Activated naive CD4-positive, alpha-beta T cell treated with anti-CD3 and anti-CD28 coated beads, Interleukin-2, amount 50 U/mL, for 24 hours (primary cell): Measurements from ENCODE around the gene PLSCR1.
"Not testable (repeated sequence)": the region's sequence is repeated elsewhere in the genome, so short reads cannot be mapped to it uniquely, and the experiment has no call there.

Source experiments
- H3K27ac Mint-ChIP-seq: one replicate; pipeline ENCODE4 v1.8.0; 2021; ENCODE audit warnings: mild to moderate bottlenecking, mixed read lengths
- H3K27me3 Mint-ChIP-seq: one replicate; pipeline ENCODE4 v1.8.0; 2021; ENCODE audit warnings: mixed read lengths
- H3K36me3 Mint-ChIP-seq: one replicate; pipeline ENCODE4 v1.8.0; 2021; ENCODE audit warnings: mixed read lengths
- H3K4me1 Mint-ChIP-seq: one replicate; pipeline ENCODE4 v1.8.0; 2021; ENCODE audit warnings: mixed read lengths
- H3K4me3 Mint-ChIP-seq: one replicate; pipeline ENCODE4 v1.8.0; 2021; ENCODE audit warnings: mild to moderate bottlenecking, mixed read lengths
- H3K9me3 Mint-ChIP-seq: one replicate; pipeline ENCODE4 v1.8.0; 2021; ENCODE audit warnings: mixed read lengths

Gene PLSCR1

DNA sequence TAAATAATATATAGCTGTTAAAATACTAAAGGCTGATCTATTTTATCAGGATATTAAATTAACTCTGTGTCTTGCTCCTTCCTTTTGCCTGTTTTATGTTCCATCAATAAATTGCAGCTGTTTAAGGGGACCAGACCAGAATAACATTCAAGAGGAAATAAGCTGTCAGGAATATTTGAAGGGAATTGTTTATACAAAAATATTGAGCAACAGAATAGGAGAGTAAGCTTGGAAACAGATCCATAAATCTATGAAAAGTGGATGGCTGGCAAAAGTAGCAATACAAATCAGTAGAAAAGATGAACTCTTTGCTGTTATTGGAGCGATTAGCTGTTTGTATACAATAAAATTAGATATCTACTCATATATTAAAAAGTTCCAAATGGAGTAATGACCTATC, 38.9 kb downstream of the PLSCR1 start:
- H3K4me1 Mint-ChIP-seq: no peaks in the 10 kb centered on the region

DNA sequence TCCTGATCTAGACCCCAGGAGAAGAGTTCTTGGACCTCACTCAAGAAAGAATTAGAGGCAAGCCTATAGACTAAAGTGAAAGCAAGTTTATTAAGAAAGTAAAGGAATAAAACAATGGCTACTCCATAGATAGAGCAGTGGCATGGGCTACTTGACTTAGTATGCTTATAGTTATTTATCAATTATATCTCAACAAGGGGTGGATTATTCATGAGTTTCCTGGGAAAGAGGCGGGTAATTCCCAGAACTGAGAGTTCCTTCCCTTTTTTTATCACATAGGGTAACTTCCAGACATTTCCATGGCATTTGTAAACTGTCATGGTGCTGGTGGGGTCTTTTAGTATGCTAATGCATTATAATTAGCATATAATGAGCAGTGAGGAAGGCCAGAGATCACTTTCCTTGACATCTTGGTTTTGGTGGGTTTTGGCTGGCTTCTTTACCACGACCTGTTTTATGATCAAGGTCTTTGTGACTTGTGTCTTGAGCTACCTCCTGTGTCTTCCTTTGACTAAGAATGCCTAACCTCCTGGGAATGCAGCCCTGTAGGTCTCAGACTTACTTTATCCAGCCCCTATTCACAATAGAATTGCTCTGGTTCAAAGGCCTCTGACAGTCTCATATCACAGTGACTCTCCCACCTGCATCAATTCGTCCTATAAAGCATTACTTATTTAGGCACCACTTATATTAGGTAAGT, 39.8 kb downstream of the PLSCR1 start:
- Mint-ChIP-seq H3K4me3 (no peak overlapping the region), H3K36me3 (peaks cover 9% of the 10 kb centered on the region), H3K27me3 (no peaks in the 10 kb centered on the region), H3K9me3 (no peaks in the 10 kb centered on the region), H3K4me1 (no peaks in the 10 kb centered on the region), H3K27ac (no peak overlapping the region)

More for the DNA sequence above, 38.9 kb downstream of the PLSCR1 start:
- Mint-ChIP-seq H3K36me3 (peaks cover 12% of the 10 kb centered on the region), H3K27me3 (no peaks in the 10 kb centered on the region), H3K9me3 (no peaks in the 10 kb centered on the region), H3K4me3 (no peak overlapping the region), H3K27ac (no peak overlapping the region)

GRCh38 chr3:146503461-146504202, 40.8 kb downstream of the PLSCR1 start:
- H3K27me3 Mint-ChIP-seq: no peaks in the 10 kb centered on the region
- no peak overlapping the region for H3K4me3 Mint-ChIP-seq
- H3K36me3 Mint-ChIP-seq: peaks cover 8% of the 10 kb centered on the region
- no peaks in the 10 kb centered on the region for H3K9me3 Mint-ChIP-seq
- no peak overlapping the region for H3K27ac Mint-ChIP-seq
- peaks cover 2% of the 10 kb centered on the region for H3K4me1 Mint-ChIP-seq

DNA sequence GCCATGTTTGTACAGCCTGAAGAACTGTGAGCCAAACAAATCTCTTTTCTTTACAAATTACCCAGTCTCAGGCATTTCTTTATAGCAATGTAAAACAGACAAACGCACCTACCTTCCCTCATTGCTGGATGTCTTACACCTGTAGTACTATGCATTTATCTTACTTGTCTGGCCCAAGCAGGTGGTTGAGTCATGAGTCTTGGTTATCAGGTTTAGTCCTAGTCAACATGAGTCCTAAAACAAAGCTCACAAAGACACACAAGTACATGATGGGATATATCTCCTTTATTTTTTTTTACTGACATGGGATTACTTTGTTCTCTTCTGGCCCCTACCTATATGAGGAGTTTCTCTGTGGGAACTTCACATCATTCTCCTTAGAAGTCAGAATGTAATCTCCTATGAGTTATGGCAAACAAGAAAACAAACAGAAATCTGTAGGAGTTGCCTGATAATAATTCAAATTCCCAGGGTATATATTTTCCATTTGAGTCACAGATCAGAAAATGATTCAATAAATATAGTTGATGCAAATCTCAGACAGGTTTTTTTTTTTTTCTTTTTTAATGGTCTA, 41.4 kb downstream of the PLSCR1 start:
- Mint-ChIP-seq H3K4me1 (peaks cover 9% of the 10 kb centered on the region), H3K36me3 (peaks cover 4% of the 10 kb centered on the region), H3K27me3 (no peaks in the 10 kb centered on the region), H3K9me3 (no peaks in the 10 kb centered on the region), H3K4me3 (no peak overlapping the region), H3K27ac (no peak overlapping the region)

GRCh38 chr3:146501752-146502151, 42.7 kb downstream of the PLSCR1 start:
- Mint-ChIP-seq H3K4me3 (no peak overlapping the region), H3K9me3 (no peaks in the 10 kb centered on the region), H3K27ac (no peak overlapping the region), H3K36me3 (peaks cover 4% of the 10 kb centered on the region), H3K4me1 (peaks cover 10% of the 10 kb centered on the region), H3K27me3 (no peaks in the 10 kb centered on the region)

DNA sequence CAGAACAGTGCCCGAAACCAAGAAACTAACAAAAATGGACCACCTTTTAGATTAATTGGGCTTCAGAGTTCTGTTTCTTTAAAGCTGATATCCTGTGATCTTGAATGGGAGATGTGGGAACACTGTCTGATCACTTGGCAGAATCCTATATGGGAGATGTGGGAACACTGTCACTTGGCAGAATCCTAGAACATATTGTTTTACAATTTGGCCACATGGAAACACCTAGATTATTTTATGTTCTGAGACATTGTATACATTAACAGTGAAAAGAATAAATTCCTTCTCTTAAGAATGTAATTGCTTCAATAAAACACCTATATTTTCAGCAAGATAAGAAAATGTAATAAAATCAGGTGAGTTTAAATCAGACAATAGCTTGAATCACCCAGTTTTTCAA, 44.7 kb downstream of the PLSCR1 start:
- Mint-ChIP-seq H3K9me3 (no peaks in the 10 kb centered on the region), H3K36me3 (peaks cover 4% of the 10 kb centered on the region), H3K4me1 (peaks cover 10% of the 10 kb centered on the region), H3K27ac (no peak overlapping the region), H3K4me3 (no peak overlapping the region), H3K27me3 (no peaks in the 10 kb centered on the region)

DNA sequence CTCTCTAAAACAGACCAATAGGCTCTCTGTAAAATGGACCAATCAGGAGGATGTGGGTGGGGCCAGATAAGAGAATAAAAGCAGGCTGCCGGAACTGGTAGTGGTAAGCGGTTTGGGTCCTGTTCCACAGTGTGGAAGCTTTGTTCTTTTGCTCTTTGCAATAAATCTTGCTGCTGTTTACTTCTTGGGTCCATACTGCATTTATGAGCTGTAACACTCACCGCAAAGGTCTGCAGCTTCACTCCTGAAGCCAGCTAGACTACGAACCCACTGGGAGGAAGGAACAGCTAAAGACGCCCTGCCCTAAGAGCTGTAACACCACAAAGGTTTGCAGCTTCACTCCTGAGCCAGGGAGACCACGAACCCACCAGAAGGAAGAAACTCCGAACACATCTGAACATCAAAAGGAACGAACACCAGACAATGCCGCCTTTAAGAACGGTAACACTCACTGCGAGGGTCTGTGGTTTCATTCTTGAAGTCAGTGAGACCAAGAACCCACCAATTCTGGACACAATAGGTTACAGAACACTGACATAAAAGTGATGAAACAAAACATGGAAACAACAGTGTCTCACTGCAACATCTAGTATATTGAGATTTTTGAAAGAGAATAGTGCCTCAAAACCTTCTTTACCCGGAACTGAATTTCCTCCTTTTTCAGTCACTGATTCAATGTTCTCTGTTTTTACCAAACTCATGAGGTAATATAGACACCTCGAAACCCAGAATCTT, 46.2 kb downstream of the PLSCR1 start:
- H3K36me3 Mint-ChIP-seq: peaks cover 5% of the 10 kb centered on the region
- no peak overlapping the region for H3K27ac Mint-ChIP-seq
- H3K4me3 Mint-ChIP-seq: peak overlapping the region; percentile 78
- peaks cover 10% of the 10 kb centered on the region for H3K4me1 Mint-ChIP-seq
- H3K9me3 Mint-ChIP-seq: peaks cover 2% of the 10 kb centered on the region
- H3K27me3 Mint-ChIP-seq: peaks cover 1% of the 10 kb centered on the region

- not testable (repeated sequence) for H3K27ac Mint-ChIP-seq, H3K27me3 Mint-ChIP-seq, H3K4me3 Mint-ChIP-seq, H3K36me3 Mint-ChIP-seq
- Mint-ChIP-seq H3K9me3 (peaks cover 11% of the 10 kb centered on the region), H3K4me1 (peaks cover 10% of the 10 kb centered on the region)
Measured at GRCh38 chr3:146497145-146497843, 47.1 kb downstream of the PLSCR1 start.

DNA sequence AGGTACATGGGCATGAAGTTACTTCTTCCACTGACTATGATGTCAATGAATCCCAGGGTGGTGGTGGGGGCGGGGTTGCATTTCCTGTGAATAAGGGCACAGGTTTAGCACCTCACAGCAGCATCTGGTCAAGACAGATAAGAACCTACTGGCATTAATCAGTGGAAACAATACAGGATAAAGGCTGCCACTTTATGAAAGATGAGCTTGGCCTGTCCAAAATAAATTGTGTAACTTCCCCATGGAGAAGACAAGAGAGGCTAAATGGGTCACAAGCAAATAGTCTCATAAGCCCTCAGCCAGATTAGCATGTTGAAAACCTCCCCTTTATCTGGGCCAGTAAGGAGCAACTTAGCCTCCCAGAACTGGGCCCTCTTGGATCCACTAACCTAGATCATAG, 47.7 kb downstream of the PLSCR1 start:
- peaks cover 10% of the 10 kb centered on the region for H3K4me1 Mint-ChIP-seq
- peaks cover 8% of the 10 kb centered on the region for H3K36me3 Mint-ChIP-seq
- H3K9me3 Mint-ChIP-seq: peaks cover 16% of the 10 kb centered on the region
- H3K27ac Mint-ChIP-seq: no peak overlapping the region
- H3K4me3 Mint-ChIP-seq: no peak overlapping the region
- peaks cover 7% of the 10 kb centered on the region for H3K27me3 Mint-ChIP-seq

GRCh38 chr3:146496251-146496650, 48.2 kb downstream of the PLSCR1 start:
- H3K4me1 Mint-ChIP-seq: peaks cover 10% of the 10 kb centered on the region

DNA sequence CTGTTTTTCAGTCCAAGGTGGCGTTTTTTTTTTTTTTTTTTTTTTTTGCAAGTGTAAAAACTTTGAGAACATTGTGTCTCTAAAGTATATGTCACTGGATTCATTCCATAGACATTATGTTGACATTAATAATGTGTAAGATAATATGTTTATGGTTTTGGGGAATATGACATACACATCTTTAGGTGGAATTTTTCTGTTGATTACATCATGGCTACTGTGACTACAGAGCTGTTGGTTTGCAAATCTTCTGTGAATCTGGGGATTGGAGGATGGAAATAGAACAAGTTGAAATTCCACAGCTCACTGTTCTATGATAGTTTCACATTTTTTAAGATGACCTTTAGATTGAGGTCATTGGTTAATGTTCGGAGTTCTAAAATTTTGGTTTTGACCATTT, 50.6 kb downstream of the PLSCR1 start:
- Mint-ChIP-seq H3K36me3 (peaks cover 11% of the 10 kb centered on the region), H3K27ac (no peak overlapping the region), H3K4me3 (no peak overlapping the region), H3K4me1 (peaks cover 9% of the 10 kb centered on the region), H3K27me3 (peaks cover 7% of the 10 kb centered on the region), H3K9me3 (peaks cover 28% of the 10 kb centered on the region)

More at GRCh38 chr3:146496251-146496650, 48.2 kb downstream of the PLSCR1 start:
- no peak overlapping the region for H3K4me3 Mint-ChIP-seq
- no peak overlapping the region for H3K27ac Mint-ChIP-seq
- H3K36me3 Mint-ChIP-seq: peaks cover 8% of the 10 kb centered on the region
- H3K9me3 Mint-ChIP-seq: peaks cover 17% of the 10 kb centered on the region
- peaks cover 7% of the 10 kb centered on the region for H3K27me3 Mint-ChIP-seq

DNA sequence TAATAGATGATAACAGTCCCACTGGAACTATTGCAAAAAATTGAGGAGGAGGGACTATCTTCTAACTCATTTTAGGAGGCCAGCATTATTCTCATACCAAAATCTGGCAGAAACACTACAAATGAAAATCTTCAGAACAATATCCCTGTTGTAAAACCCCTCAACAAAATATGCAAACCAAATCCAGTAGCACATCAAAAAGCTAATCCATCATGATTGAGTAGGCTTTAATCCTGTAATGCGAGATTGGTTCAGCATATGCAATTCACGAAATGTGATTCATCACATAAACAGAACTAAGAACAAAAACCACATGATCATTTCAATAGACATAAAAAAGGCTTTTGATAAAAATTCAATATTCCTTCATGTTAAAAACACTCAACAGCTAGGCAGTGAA, 51.2 kb downstream of the PLSCR1 start:
- Mint-ChIP-seq H3K27ac (no peak overlapping the region), H3K9me3 (peaks cover 28% of the 10 kb centered on the region), H3K36me3 (peaks cover 11% of the 10 kb centered on the region), H3K4me1 (peaks cover 4% of the 10 kb centered on the region), H3K27me3 (peaks cover 7% of the 10 kb centered on the region), H3K4me3 (no peak overlapping the region)

- peaks cover 11% of the 10 kb centered on the region for H3K36me3 Mint-ChIP-seq
- peaks cover 9% of the 10 kb centered on the region for H3K27me3 Mint-ChIP-seq
- no peak overlapping the region for H3K4me3 Mint-ChIP-seq
- peaks cover 39% of the 10 kb centered on the region for H3K9me3 Mint-ChIP-seq
- H3K27ac Mint-ChIP-seq: no peak overlapping the region
- no peaks in the 10 kb centered on the region for H3K4me1 Mint-ChIP-seq
Measured at GRCh38 chr3:146491303-146491702, 53.1 kb downstream of the PLSCR1 start.

DNA sequence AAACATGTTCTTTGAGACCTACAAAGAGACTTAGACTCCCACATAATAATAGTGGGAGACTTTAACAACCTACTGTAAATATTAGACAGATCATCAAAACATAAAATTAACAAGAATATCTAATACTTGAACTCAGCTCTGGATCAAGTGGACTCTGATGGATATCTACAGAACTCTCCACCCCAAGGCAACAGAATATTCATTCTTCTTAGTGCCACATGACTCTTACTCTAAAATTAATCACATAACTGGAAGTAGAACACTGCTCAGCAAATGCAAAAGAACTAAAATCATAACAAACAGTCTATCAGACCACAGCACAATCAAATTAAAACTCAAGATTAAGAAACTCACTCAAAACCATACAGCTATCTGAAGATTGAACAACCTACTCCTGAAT, 59.1 kb downstream of the PLSCR1 start:
- Mint-ChIP-seq H3K27me3 (peaks cover 17% of the 10 kb centered on the region), H3K4me3 (no peak overlapping the region), H3K27ac (no peak overlapping the region), H3K9me3 (peaks cover 23% of the 10 kb centered on the region), H3K36me3 (peaks cover 4% of the 10 kb centered on the region), H3K4me1 (no peaks in the 10 kb centered on the region)

DNA sequence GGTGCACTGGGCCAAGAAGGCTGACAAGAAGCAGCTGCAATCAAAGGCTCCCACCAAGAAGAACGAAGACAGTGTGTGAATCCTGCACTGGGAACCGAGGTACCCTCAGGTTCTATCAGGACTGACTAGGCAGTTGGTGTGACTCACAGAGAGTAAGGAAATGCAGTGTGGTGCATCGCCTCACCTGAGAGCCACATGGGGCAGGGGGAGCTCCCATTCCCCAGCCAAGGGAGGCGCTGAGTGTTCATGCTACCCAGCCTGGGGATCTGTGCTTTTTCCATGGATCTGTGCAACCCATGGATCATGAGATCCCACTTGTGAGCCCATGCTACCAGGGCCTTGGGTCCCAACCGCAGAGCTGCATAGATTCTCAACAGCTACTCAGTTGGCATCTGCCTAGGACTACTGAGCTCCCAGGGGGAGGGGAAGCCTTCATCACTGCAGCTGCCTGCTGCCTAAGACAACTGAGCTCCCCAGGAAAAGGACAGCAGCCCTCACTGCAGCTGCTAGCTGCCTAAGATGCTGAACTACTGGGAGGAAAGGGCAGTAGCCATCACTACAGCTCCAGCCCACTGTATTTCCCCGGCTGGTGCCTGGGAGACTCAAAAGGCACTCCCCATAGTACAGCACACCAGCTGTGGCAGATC, 68.2 kb downstream of the PLSCR1 start:
- H3K9me3 Mint-ChIP-seq: peaks cover 4% of the 10 kb centered on the region
- H3K4me3 Mint-ChIP-seq: no peak overlapping the region
- no peak overlapping the region for H3K27ac Mint-ChIP-seq
- H3K36me3 Mint-ChIP-seq: no peaks in the 10 kb centered on the region
- peaks cover 4% of the 10 kb centered on the region for H3K27me3 Mint-ChIP-seq
- no peaks in the 10 kb centered on the region for H3K4me1 Mint-ChIP-seq
